ENCODE data around the gene WSCD2. TPM values are rescaled to one million over a fixed set of nuclear protein-coding genes. Genes with fewer than 3 reads are reported as not detected.

The WSCD2 gene
- total RNA-seq, 1 experiment from 2014 or later: not detected

- no TSS peak for BruUV-seq (replicated peaks)
- Mint-ChIP-seq H3K27ac (ENCODE audit: unreplicated experiment) (no peak overlapping the region), H3K4me3 (ENCODE audit: unreplicated experiment) (no peak overlapping the region), H3K9me3 (ENCODE audit: unreplicated experiment) (no peaks in the 10 kb centered on the region), H3K4me1 (ENCODE audit: low read depth, unreplicated experiment) (no peaks in the 10 kb centered on the region), H3K27me3 (ENCODE audit: insufficient read depth, unreplicated experiment) (peaks cover 11% of the 10 kb centered on the region), H3K36me3 (ENCODE audit: insufficient read depth, unreplicated experiment) (no peaks in the 10 kb centered on the region)
- no peaks in the 10 kb centered on the region for H3K36me3 ChIP-seq (ENCODE audit: control insufficient read depth, insufficient read depth, low read length)
- H3K9me3 ChIP-seq: no peaks in the 10 kb centered on the region
- POLR2A ChIA-PET: no interaction called here
- DNase-seq: no peak
- H3K27me3 ChIP-seq (replicated peaks; ENCODE audit: control insufficient read depth, insufficient read depth, low read length): no peaks in the 10 kb centered on the region
- TF ChIP-seq CTCF (IDR thresholded peaks at IDR 0.05; ENCODE audit: insufficient read depth in 1 of 2, low read depth in 1 of 2, low read length in 1 of 2, severe bottlenecking in 1 of 2, unreplicated experiment in 1 of 2): no peak
- H3K4me1 ChIP-seq: 0 out of 2 replicates have a peak, but pooled peaks cover 3% of the 10 kb centered on the region
- H3K4me3 ChIP-seq (ENCODE audit: low read depth, low read length): no peak overlapping the region
- CTCF ChIA-PET: no interaction called here
- intact Hi-C loops (cut with micrococcal nuclease; ENCODE audit: unreplicated experiment): no loop called here
These were observed 139.3 kb downstream of the WSCD2 start for GRCh38 chr12:108268397-108268796.

DNA sequence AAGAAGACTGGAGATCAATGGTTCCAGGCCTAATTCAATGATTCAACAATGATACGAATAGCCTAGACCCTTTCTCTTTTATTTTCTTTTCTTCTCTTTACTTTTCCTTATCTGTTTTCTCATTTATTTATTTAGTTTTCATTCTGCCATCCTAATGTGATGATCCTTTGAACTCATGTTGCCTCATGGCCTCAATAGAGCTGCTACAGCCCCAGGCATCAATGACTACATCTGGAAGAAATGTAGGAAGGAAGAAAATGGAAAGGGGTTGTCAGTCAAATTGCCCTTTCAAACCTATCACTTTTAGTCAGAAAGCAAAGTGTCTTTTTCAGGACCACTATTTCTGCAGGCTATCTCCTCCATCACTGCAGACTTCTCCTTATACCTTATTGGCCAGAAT lies 140.1 kb downstream of the WSCD2 start:
- BruUV-seq (replicated peaks): no TSS peak
- CTCF ChIA-PET: no interaction called here
- DNase-seq: no peak

DNA sequence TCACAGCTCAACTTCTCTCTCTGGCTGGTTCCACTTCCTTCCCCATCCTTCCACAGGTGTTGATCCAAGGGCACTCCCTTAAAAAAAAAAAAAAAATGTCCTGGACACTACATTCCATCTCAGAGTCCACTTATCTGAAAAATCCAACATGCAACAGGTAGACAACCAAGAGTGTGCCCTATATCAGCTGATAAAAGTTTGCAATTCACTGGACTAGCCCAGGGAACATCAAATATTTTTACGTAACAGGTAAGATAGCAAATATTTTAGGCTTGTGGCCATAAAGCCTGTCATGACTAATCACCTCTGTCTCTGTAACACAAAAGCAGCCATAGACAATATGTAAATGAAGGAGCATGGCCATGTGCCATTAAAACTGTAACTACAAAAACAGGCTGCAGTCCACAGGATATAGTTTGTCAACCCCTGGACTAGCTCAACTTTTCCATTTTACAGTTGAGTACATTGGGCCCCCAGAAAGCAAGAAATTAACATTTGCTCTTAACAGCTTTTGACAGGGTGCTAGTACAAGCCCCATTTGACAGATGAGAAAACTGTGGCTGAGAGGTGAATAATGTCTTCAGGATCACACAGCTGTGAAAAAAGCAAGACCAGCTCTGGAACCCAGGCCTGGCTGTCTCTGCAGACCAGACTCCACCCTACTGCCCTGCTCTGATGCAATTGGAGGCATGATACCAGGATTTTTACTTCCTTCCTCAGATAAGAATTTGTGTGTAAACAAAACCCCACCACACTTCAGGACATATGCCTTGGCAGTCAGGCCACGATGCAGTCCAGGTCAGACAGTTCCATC lies 141.2 kb downstream of the WSCD2 start:
- H3K27me3 ChIP-seq (replicated peaks; ENCODE audit: control insufficient read depth, insufficient read depth, low read length): no peaks in the 10 kb centered on the region
- POLR2A ChIA-PET: no interaction called here
- Mint-ChIP-seq H3K27me3 (ENCODE audit: insufficient read depth, unreplicated experiment) (peaks cover 8% of the 10 kb centered on the region), H3K4me1 (ENCODE audit: low read depth, unreplicated experiment) (no peaks in the 10 kb centered on the region), H3K9me3 (ENCODE audit: unreplicated experiment) (no peaks in the 10 kb centered on the region), H3K27ac (ENCODE audit: unreplicated experiment) (no peak overlapping the region), H3K36me3 (ENCODE audit: insufficient read depth, unreplicated experiment) (no peaks in the 10 kb centered on the region), H3K4me3 (ENCODE audit: unreplicated experiment) (no peak overlapping the region)
- H3K9me3 ChIP-seq: no peaks in the 10 kb centered on the region
- 0 out of 2 replicates have a peak, but pooled peaks cover 3% of the 10 kb centered on the region for H3K4me1 ChIP-seq
- no peak for DNase-seq
- no peak overlapping the region for H3K4me3 ChIP-seq (ENCODE audit: low read depth, low read length)
- intact Hi-C loops (cut with micrococcal nuclease; ENCODE audit: unreplicated experiment): no loop called here
- CTCF ChIA-PET: no interaction called here
- TF ChIP-seq CTCF (IDR thresholded peaks at IDR 0.05; ENCODE audit: insufficient read depth in 1 of 2, low read depth in 1 of 2, low read length in 1 of 2, severe bottlenecking in 1 of 2, unreplicated experiment in 1 of 2): no peak
- no peaks in the 10 kb centered on the region for H3K36me3 ChIP-seq (ENCODE audit: control insufficient read depth, insufficient read depth, low read length)
- BruUV-seq (replicated peaks): no TSS peak

More for the DNA sequence above, 140.1 kb downstream of the WSCD2 start:
- intact Hi-C loops (cut with micrococcal nuclease; ENCODE audit: unreplicated experiment): no loop called here
- H3K27me3 Mint-ChIP-seq (ENCODE audit: insufficient read depth, unreplicated experiment): peaks cover 11% of the 10 kb centered on the region
- H3K4me1 Mint-ChIP-seq (ENCODE audit: low read depth, unreplicated experiment): no peaks in the 10 kb centered on the region
- Histone ChIP-seq H3K36me3 (ENCODE audit: control insufficient read depth, insufficient read depth, low read length) (no peaks in the 10 kb centered on the region), H3K4me1 (0 out of 2 replicates have a peak, but pooled peaks cover 3% of the 10 kb centered on the region), H3K27me3 (replicated peaks; ENCODE audit: control insufficient read depth, insufficient read depth, low read length) (no peaks in the 10 kb centered on the region), H3K9me3 (no peaks in the 10 kb centered on the region), H3K4me3 (ENCODE audit: low read depth, low read length) (no peak overlapping the region)
- no peak overlapping the region for H3K4me3 Mint-ChIP-seq (ENCODE audit: unreplicated experiment)
- no peaks in the 10 kb centered on the region for H3K9me3 Mint-ChIP-seq (ENCODE audit: unreplicated experiment)
- TF ChIP-seq CTCF (IDR thresholded peaks at IDR 0.05; ENCODE audit: insufficient read depth in 1 of 2, low read depth in 1 of 2, low read length in 1 of 2, severe bottlenecking in 1 of 2, unreplicated experiment in 1 of 2): no peak
- POLR2A ChIA-PET: no interaction called here
- no peak overlapping the region for H3K27ac Mint-ChIP-seq (ENCODE audit: unreplicated experiment)
- no peaks in the 10 kb centered on the region for H3K36me3 Mint-ChIP-seq (ENCODE audit: insufficient read depth, unreplicated experiment)
